GM12864 (cell line): ENCODE measurements around the gene RASGEF1B.

Experiments
- DNase-seq: peaks from one replicate; pipeline ENCODE4 v3.0.0-alpha.2; 2011; ENCODE audit warnings: low read depth
- H3K4me3 ChIP-seq: 2 replicates; pipeline ENCODE4 v1.5.1; 2011; ENCODE audit warnings: mild to moderate bottlenecking, low read depth, low read length, control low read depth
- TF ChIP-seq, protein P1 (sequence below): IDR thresholded peaks from 2 replicates; pipeline ENCODE4 v1.5.1; 2011; ENCODE audit warnings: low read depth, mild to moderate bottlenecking, moderate library complexity, low read length, control low read depth, inconsistent platforms; ENCODE audit errors: missing control alignments

The RASGEF1B gene

DNA sequence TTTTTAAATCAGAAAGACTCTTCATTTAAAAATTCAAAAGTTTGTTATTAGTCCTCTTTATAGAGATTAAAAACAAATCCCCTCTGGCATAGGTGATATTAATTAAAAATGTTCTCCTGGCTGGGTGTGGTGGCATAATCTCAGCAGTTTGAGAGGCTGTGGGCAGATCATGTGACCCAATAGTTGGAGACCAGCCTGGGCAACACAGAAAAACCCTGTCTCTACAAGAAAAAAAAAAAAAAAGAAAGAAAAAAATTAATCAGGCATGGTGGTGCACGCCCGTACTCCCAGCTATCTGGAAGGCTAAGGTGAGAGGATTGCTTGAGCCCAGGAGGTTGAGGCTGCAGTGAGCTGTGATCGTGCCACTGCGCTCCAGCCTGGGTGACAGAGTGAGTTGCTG is 38.9 kb downstream of the RASGEF1B start:
- DNase-seq, result no peak
- no peak overlapping the region for H3K4me3 ChIP-seq
- TF ChIP-seq, protein P1, sequence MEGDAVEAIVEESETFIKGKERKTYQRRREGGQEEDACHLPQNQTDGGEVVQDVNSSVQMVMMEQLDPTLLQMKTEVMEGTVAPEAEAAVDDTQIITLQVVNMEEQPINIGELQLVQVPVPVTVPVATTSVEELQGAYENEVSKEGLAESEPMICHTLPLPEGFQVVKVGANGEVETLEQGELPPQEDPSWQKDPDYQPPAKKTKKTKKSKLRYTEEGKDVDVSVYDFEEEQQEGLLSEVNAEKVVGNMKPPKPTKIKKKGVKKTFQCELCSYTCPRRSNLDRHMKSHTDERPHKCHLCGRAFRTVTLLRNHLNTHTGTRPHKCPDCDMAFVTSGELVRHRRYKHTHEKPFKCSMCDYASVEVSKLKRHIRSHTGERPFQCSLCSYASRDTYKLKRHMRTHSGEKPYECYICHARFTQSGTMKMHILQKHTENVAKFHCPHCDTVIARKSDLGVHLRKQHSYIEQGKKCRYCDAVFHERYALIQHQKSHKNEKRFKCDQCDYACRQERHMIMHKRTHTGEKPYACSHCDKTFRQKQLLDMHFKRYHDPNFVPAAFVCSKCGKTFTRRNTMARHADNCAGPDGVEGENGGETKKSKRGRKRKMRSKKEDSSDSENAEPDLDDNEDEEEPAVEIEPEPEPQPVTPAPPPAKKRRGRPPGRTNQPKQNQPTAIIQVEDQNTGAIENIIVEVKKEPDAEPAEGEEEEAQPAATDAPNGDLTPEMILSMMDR, result no peak

DNA sequence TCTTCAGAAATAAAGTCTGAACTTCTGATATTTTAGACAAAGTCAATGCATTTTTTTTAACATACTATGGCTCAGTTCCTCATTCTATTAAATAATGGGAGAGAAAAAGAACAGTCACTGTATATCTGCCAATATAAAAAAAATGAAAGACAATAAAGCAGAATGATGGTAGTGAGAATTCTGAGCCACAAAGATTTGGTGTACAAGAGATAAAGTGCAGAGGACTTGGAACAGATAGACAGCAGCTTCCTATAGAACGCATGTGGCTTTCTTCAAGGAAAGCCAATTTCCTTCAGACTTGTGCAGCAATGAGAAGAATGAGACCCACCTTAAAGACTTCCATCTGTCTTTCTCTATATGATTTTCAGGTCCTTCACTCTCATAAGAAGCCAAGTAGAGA is 39.7 kb downstream of the RASGEF1B start:
- TF ChIP-seq, protein P1, result no peak
- no peak overlapping the region for H3K4me3 ChIP-seq
- no peak for DNase-seq

DNA sequence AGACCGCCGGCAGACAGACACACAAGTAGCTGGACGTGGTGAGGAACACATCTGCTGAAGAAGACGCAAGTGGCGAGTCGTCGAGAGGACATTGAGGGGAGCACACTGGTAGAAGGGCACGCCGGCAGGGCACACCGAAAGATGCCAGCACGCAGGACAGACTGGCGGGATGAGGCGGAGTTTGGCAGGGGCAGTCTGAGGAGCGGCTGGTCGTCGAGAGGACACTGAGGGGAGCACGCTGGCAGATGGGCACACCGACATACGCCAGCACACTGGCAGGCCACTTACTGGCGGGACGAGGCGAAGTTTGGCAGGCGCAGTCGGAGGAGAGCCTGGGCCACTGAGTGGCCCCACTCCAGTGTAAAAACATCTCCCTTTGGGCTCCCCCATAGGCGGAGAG is 42.1 kb downstream of the RASGEF1B start:
- DNase-seq, result no peak
- H3K4me3 ChIP-seq, result no peak overlapping the region
- TF ChIP-seq, protein P1, result no peak

DNA sequence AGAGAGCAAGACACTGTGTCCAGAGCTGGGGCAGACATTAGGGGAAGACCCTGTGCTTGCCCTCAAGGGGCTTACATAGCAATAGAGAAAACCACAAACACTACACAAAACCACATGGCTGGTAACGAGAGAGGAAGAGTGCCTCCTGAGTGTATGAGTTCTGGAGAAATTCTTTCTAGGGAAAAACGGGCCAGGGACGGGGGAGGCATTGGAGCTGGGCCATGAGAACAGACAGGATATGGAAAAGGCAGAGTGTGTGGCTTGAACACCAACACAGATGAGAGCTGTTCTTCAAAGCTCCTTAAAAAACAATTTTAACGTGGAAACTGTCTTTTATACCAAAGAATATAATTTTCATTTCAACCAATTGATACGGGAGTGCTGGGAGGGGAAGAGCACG is 42.7 kb downstream of the RASGEF1B start:
- no peak for DNase-seq
- H3K4me3 ChIP-seq, result no peak overlapping the region
- TF ChIP-seq, protein P1, result no peak

DNA sequence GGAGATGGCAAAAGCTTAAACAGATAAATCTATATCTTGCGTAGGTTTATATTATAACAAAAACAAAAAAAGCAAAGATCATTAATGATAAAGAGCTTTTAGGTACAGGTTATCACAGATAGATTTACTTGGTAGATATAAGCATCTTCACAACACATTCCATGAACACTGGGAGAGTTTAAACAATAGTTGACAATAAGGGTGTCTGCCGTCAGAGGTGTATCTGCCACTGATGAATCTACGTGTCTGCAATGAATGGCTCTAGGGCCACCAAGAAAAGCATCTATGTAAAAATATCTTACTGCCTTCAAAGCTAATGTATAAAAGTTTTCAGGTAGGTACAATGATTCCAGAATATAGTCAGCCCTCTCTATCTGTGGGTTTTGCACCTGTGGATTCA is 43.7 kb downstream of the RASGEF1B start:
- TF ChIP-seq, protein P1, result no peak
- DNase-seq, result no peak
- H3K4me3 ChIP-seq, result no peak overlapping the region

DNA sequence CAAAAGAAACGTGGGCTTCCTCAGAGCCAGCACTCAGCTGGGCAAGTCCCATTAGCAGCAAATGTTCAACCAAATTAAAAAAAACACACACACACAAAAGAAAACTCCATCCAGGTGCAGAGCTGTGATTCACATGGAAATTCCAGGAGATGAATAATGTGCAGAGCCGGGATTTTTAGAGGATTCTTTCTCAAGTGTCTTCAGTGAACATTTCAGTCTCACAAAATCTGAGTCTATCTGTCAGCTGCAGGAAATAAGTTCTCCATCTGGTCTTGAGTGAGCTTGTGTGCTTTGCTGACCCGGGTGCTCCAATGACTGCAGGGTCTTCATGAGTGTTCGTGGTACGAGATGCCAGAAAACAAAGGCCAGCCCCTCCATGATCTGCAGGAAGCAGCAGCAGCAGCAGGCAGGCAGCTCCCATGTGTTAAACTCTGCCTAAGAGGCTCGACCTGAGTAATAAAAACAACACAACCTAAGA is 44.3 kb downstream of the RASGEF1B start:
- TF ChIP-seq, protein P1, result no peak
- H3K4me3 ChIP-seq, result no peak overlapping the region
- DNase-seq, result no peak

DNA sequence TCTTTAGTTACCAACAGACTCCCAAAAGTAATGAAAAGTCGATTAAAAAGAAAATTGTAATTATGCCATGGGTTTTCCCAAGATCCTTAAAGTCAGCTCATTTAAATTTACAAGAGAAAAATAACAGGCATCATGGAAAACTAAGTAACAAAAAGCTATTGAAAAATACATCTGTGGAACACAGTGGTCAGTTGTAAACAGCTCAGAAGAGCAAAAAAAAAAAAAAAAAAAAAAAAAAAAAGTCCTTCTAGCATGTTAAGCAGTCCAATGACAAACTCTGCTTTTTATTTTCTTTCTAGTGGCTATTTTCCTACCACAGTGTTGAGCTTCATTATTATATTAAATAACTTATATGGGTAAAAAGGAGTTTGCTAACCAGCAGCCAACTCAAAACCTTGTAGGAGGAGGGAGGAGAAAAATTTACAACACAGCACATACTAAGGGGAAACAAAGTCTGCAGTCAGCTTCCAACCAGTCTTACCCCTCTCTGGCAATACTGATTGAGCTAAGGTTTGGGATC is 44.9 kb downstream of the RASGEF1B start:
- H3K4me3 ChIP-seq, result no peak overlapping the region
- TF ChIP-seq, protein P1, result no peak
- no peak for DNase-seq
